Adrenal gland (tissue), 12 donors: Measurements from ENCODE around the gene SAMD4A. TPM values are rescaled to one million over a fixed set of nuclear protein-coding genes. Genes with fewer than 3 reads are reported as not detected.

ENCODE experiments used
- DNase-seq, 7 donors: peaks; one replicate each; pipeline ENCODE4 v3.0.0-alpha.2; 2019 to 2020
- H3K27ac ChIP-seq, 5 donors: fragments of 200-600 bp; sonication (generic) in 4 of 5; 1 replicate in 3 of 5; 2 replicates in 2 of 5; pipeline versions ENCODE4 v1.5.1 to v1.8.0; 2016 to 2020; ENCODE audit warnings: mild to moderate bottlenecking in 1 of 5
- H3K27me3 ChIP-seq: fragments of 200-600 bp; 2 replicates; pipeline ENCODE4 v1.8.0; 2021
- H3K36me3 ChIP-seq, 2 donors: fragments of 200-600 bp; replicated peaks in 1 of 2; 1 replicate in 1 of 2; 2 replicates in 1 of 2; pipeline versions ENCODE4 v1.5.1 to v1.8.0; 2018 to 2022
- H3K4me1 ChIP-seq, 2 donors: fragments of 200-600 bp; replicated peaks in 1 of 2; 1 replicate in 1 of 2; 2 replicates in 1 of 2; pipeline versions ENCODE4 v1.5.1 to v1.8.0; 2018 to 2021
- H3K4me3 ChIP-seq, 4 donors: fragments of 200-600 bp; sonication (generic) in 3 of 4; one replicate each; pipeline ENCODE4 v1.5.1; 2016 to 2018
- H3K9me3 ChIP-seq, 3 donors: fragments of 200-600 bp; sonication (generic) in 1 of 3; replicated peaks in 1 of 3; 1 replicate in 2 of 3; 2 replicates in 1 of 3; pipeline versions ENCODE4 v1.5.1 to v1.8.0; 2016 to 2021
- CTCF ChIP-seq, 6 experiments: fragments of 450-650 bp in 4 of 6; fragments of 200-600 bp in 2 of 6; sonication (generic) in 1 of 6; IDR thresholded peaks; 1 replicate in 5 of 6; 2 replicates in 1 of 6; pipeline versions ENCODE4 v1.5.1 to v1.8.0; 2016 to 2021; ENCODE audit warnings: antibody characterized with exemption in 6 of 6, mild to moderate bottlenecking in 2 of 6, moderate library complexity in 1 of 6
- POLR2A ChIP-seq, 2 donors: fragments of 450-650 bp; IDR thresholded peaks; one replicate each; pipeline ENCODE4 v1.6.1; 2017; ENCODE audit warnings: antibody characterized with exemption in 2 of 2, mild to moderate bottlenecking in 2 of 2, moderate library complexity in 1 of 2
- WGBS, 4 donors: extraction: QIAGEN DNeasy Blood & Tissue Kit in 2 of 4; methylation state at CpG; one replicate each; pipeline versions ENCODE4 v1.1.5 to v1.1.7; 2013 to 2017; 5-methylcytosine and 5-hydroxymethylcytosine counted together
- intact Hi-C, 2 donors: fragments of 100-400 bp; cut with DNase I; formaldehyde crosslinking; loops; one replicate each; pipeline versions ENCODE4 v1.14.1 to v1.15.0; 2022 to 2023
- polyA plus RNA-seq, 3 donors: library from polyadenylated mRNA; stranded (reverse); fragments of 200-250 nt in 2 of 3; fragments of 350-450 nt in 1 of 3; fragmentation: Illumina TruSeq in 1 of 3; extraction: RNeasy Lipid Tissue Mini Kit (QIAGEN cat#74804) in 1 of 3; gene quantifications; one replicate each; pipeline ENCODE4 v1.2.3, GENCODE V29; 2013 to 2014
- total RNA-seq, 9 donors: library from RNA; depleted of rRNA in 4 of 9; stranded (reverse); fragments of >200 nt in 4 of 9; fragments of 120-200 nt in 1 of 9; fragmentation: NEBNext Ultra II Directional in 1 of 9; extraction: Animal tissue kit (Norgen Biotek cat#: 25700) in 1 of 9; gene quantifications; one replicate each; pipeline versions ENCODE4 v1.1.0 to v1.2.4, GENCODE V29; 2013 to 2023
- donor health status: healthy with polysubstance abuse.
- donor health status: Bipolar disorder and iron deficiency.
- donor health status: DM: yes; HTN: yes; CAD: no.
- donor health status: DM: no; HTN: no; CAD: no.
- donor health status: DM: no; HTN: no; CAD: no.
- donor health status: DM: yes; HTN: yes; CAD: no.

The SAMD4A gene
- total and polyA plus RNA-seq, 12 donors = 2.2 to 13.2 (median 8.3) TPM

GRCh38 chr14:54609576-54609975 is 42.6 kb downstream of the SAMD4A start:
- no peaks in the 10 kb centered on the region for H3K36me3 ChIP-seq
- TF ChIP-seq POLR2A (IDR thresholded peaks at IDR 0.05) = no peak
- TF ChIP-seq CTCF (IDR thresholded peaks at IDR 0.05) = no peak
- no peak overlapping the region for H3K27ac ChIP-seq
- no peaks in the 10 kb centered on the region for H3K27me3 ChIP-seq
- peaks cover 0 to 17% of the 10 kb centered on the region in 2 donors for H3K4me1 ChIP-seq
- H3K4me3 ChIP-seq = no peak overlapping the region
- no peaks in the 10 kb centered on the region for H3K9me3 ChIP-seq
- intact Hi-C loops = no loop called here
- 64 to 70% (median 67%) methylated on average over 5 of the region's 5 CpGs for WGBS, 4 donors
- no peak for DNase-seq

GRCh38 chr14:54610051-54610977 is 43.4 kb downstream of the SAMD4A start:
- intact Hi-C loops = no loop called here
- Histone ChIP-seq H3K4me3 (no peak overlapping the region), H3K36me3 (no peaks in the 10 kb centered on the region), H3K27ac (no peak overlapping the region), H3K27me3 (no peaks in the 10 kb centered on the region), H3K4me1 (peaks cover 0 to 17% of the 10 kb centered on the region in 2 donors), H3K9me3 (no peaks in the 10 kb centered on the region)
- no peak for TF ChIP-seq CTCF (IDR thresholded peaks at IDR 0.05)
- DNase-seq = no peak
- WGBS, 4 donors = 76 to 89% (median 81%) methylated on average over 12 of the region's 12 CpGs

- no peaks in the 10 kb centered on the region for H3K27me3 ChIP-seq
- no peak overlapping the region for H3K4me3 ChIP-seq
- no peak overlapping the region for H3K27ac ChIP-seq
- intact Hi-C loops = no loop called here
- no peaks in the 10 kb centered on the region for H3K36me3 ChIP-seq
- DNase-seq = no peak
- WGBS, 4 donors = 87 to 88% (median 88%) methylated on average over 3 of the region's 3 CpGs
- peaks cover 0 to 10% of the 10 kb centered on the region in 2 donors for H3K4me1 ChIP-seq
- TF ChIP-seq CTCF (IDR thresholded peaks at IDR 0.05) (no peak), POLR2A (IDR thresholded peaks at IDR 0.05) (no peak)
- H3K9me3 ChIP-seq = no peaks in the 10 kb centered on the region
Observed at GRCh38 chr14:54614296-54614695, 47.4 kb downstream of the SAMD4A start.

GRCh38 chr14:54617467-54617866 is 50.5 kb downstream of the SAMD4A start:
- no peak for TF ChIP-seq CTCF (IDR thresholded peaks at IDR 0.05)
- TF ChIP-seq POLR2A (IDR thresholded peaks at IDR 0.05) = no peak
- no peak for DNase-seq
- intact Hi-C loops = no loop called here
- Histone ChIP-seq H3K27me3 (no peaks in the 10 kb centered on the region), H3K4me3 (no peak overlapping the region), H3K9me3 (no peaks in the 10 kb centered on the region), H3K27ac (no peak overlapping the region), H3K4me1 (no peaks in the 10 kb centered on the region), H3K36me3 (no peaks in the 10 kb centered on the region)
- 58 to 74% (median 63%) methylated on average over 3 of the region's 3 CpGs for WGBS, 4 donors
